GM18867 (cell line): Measurements from ENCODE around the gene KBTBD4.

Source experiments
- ATAC-seq: cut with Tn5 transposase; IDR thresholded peaks from one replicate; pipeline ENCODE4 v1.9.1; 2021; ENCODE audit warnings: mild to moderate bottlenecking, moderate library complexity; ENCODE audit not compliant: unreplicated experiment

KBTBD4 gene

GRCh38 chr11:47578524-47579494 lies at the start of gene KBTBD4, which contains the start of gene NDUFS3:
KBTBD4 (minus strand) TSS chr11:47578970; CDS start chr11:47578951, 19 bp downstream.
NDUFS3 (plus strand) TSS chr11:47579074; CDS start chr11:47579092, 18 bp downstream.
- peak; percentile 90 for ATAC-seq

GRCh38 chr11:47628026-47628425 lies 49.3 kb upstream of the KBTBD4 start:
- ATAC-seq, result no peak

GRCh38 chr11:47626234-47626633 lies 47.5 kb upstream of the KBTBD4 start:
- ATAC-seq, result no peak

- no peak for ATAC-seq
Measured at GRCh38 chr11:47620836-47621378, 42.1 kb upstream of the KBTBD4 start.

GRCh38 chr11:47617417-47617809 lies 38.6 kb upstream of the KBTBD4 start:
- no peak for ATAC-seq

GRCh38 chr11:47616726-47617416 lies 38.1 kb upstream of the KBTBD4 start:
- no peak for ATAC-seq

GRCh38 chr11:47615249-47615648 lies 36.5 kb upstream of the KBTBD4 start:
- ATAC-seq, result no peak

- peak; percentile 60 for ATAC-seq
Measured at GRCh38 chr11:47611348-47611794, 32.6 kb upstream of the KBTBD4 start.

GRCh38 chr11:47609675-47610074 lies 30.9 kb upstream of the KBTBD4 start:
- ATAC-seq, result no peak

- no peak for ATAC-seq
Measured at GRCh38 chr11:47607380-47607779, 28.6 kb upstream of the KBTBD4 start.

GRCh38 chr11:47606731-47607130 lies 28.0 kb upstream of the KBTBD4 start:
- ATAC-seq, result no peak

- no peak for ATAC-seq
Measured at GRCh38 chr11:47605921-47606320, 27.2 kb upstream of the KBTBD4 start.

GRCh38 chr11:47603295-47603694 lies 24.5 kb upstream of the KBTBD4 start:
- ATAC-seq, result no peak

- no peak for ATAC-seq
Measured at GRCh38 chr11:47599902-47600301, 21.1 kb upstream of the KBTBD4 start.

- no peak for ATAC-seq
Measured at GRCh38 chr11:47595967-47596366, 17.2 kb upstream of the KBTBD4 start.

GRCh38 chr11:47595029-47595428 lies 16.3 kb upstream of the KBTBD4 start:
- ATAC-seq, result no peak

- ATAC-seq, result no peak
Measured at GRCh38 chr11:47593934-47594855, 15.4 kb upstream of the KBTBD4 start, which contains the start of gene C1QTNF4. C1QTNF4 (minus strand) TSS chr11:47594411; CDS start chr11:47590810, 3,601 bp downstream.

- no peak for ATAC-seq
Measured at GRCh38 chr11:47593492-47593933, 14.7 kb upstream of the KBTBD4 start.

GRCh38 chr11:47592970-47593369 lies 14.2 kb upstream of the KBTBD4 start:
- no peak for ATAC-seq

- no peak for ATAC-seq
Measured at GRCh38 chr11:47592251-47592650, 13.5 kb upstream of the KBTBD4 start.
